Liver (tissue), 9 donors: ENCODE data around the gene ACSBG1. TPM values are rescaled to one million over a fixed set of nuclear protein-coding genes. Genes with fewer than 3 reads are reported as not detected.

Source experiments
- DNase-seq: peaks from one replicate; pipeline ENCODE4 v3.0.0-alpha.2; 2017; ENCODE audit warnings: low spot score
- H3K27ac ChIP-seq, 2 donors: one replicate each; pipeline ENCODE4 v1.7.0; 2013; ENCODE audit warnings: inconsistent platforms in 2 of 2, low read length in 2 of 2, control low read depth in 1 of 2, low read depth in 1 of 2, mild to moderate bottlenecking in 1 of 2
- H3K27me3 ChIP-seq, 4 donors: one replicate each; pipeline versions ENCODE4 v1.6.1 to v1.7.0; 2013; ENCODE audit warnings: low read length in 3 of 4, inconsistent platforms in 1 of 4, mild to moderate bottlenecking in 1 of 4, moderate library complexity in 1 of 4; ENCODE audit not compliant: control insufficient read depth in 4 of 4, insufficient read depth in 4 of 4
- H3K36me3 ChIP-seq, 4 donors: one replicate each; pipeline versions ENCODE4 v1.6.1 to v1.7.0; 2013; ENCODE audit warnings: low read length in 3 of 4, mild to moderate bottlenecking in 3 of 4, low read depth in 1 of 4, moderate library complexity in 1 of 4; ENCODE audit not compliant: control insufficient read depth in 4 of 4, insufficient read depth in 3 of 4
- H3K4me1 ChIP-seq, 4 donors: one replicate each; pipeline versions ENCODE4 v1.6.1 to v1.7.0; 2013; ENCODE audit warnings: low read length in 3 of 4, mild to moderate bottlenecking in 3 of 4, moderate library complexity in 1 of 4; ENCODE audit not compliant: control insufficient read depth in 4 of 4, insufficient read depth in 4 of 4
- H3K4me3 ChIP-seq, 3 donors: one replicate each; pipeline versions ENCODE4 v1.6.1 to v1.7.0; 2013; ENCODE audit warnings: low read length in 3 of 3, control low read depth in 1 of 3, low read depth in 1 of 3, mild to moderate bottlenecking in 1 of 3
- H3K9ac ChIP-seq, 2 donors: one replicate each; pipeline ENCODE4 v1.7.0; 2013; ENCODE audit warnings: low read length in 2 of 2, mild to moderate bottlenecking in 2 of 2, moderate library complexity in 2 of 2, control low read depth in 1 of 2, low read depth in 1 of 2
- H3K9me3 ChIP-seq, 4 donors: one replicate each; pipeline versions ENCODE4 v1.6.1 to v1.7.0; 2013; ENCODE audit warnings: low read length in 3 of 4; ENCODE audit not compliant: control insufficient read depth in 4 of 4
- ATF3 ChIP-seq: IDR thresholded peaks from 2 replicates; pipeline ENCODE4 v1.6.1; 2016; ENCODE audit warnings: antibody characterized with exemption
- CTCF ChIP-seq: fragments of 150-350 bp; IDR thresholded peaks from 2 replicates; pipeline ENCODE4 v1.5.1; 2017; ENCODE audit warnings: improper control_type of control experiment, low read depth, low read length; ENCODE audit not compliant: missing input control
- EGR1 ChIP-seq, 2 donors: IDR thresholded peaks; 2 replicates each; pipeline ENCODE4 v1.6.1; 2016 to 2018; ENCODE audit warnings: antibody characterized with exemption in 2 of 2, low read depth in 2 of 2
- FOXA1 ChIP-seq: IDR thresholded peaks from 2 replicates; pipeline ENCODE4 v1.6.1; 2016; ENCODE audit warnings: antibody characterized with exemption
- FOXA2 ChIP-seq: IDR thresholded peaks from 2 replicates; pipeline ENCODE4 v1.6.1; 2016; ENCODE audit warnings: antibody characterized with exemption
- GABPA ChIP-seq, 2 donors: IDR thresholded peaks in 1 of 2; conservative IDR thresholded peaks in 1 of 2; 2 replicates each; pipeline ENCODE4 v1.6.1; 2016; ENCODE audit warnings: antibody characterized with exemption in 2 of 2, mild to moderate bottlenecking in 1 of 2, moderate library complexity in 1 of 2
- HNF4A ChIP-seq, 2 donors: conservative IDR thresholded peaks; 2 replicates each; pipeline ENCODE4 v1.6.1; 2016; ENCODE audit warnings: antibody characterized with exemption in 2 of 2, mild to moderate bottlenecking in 2 of 2
- HNF4G ChIP-seq: IDR thresholded peaks from 2 replicates; pipeline ENCODE4 v1.6.1; 2016; ENCODE audit warnings: antibody characterized with exemption
- JUND ChIP-seq, 2 donors: IDR thresholded peaks; 2 replicates each; pipeline ENCODE4 v1.6.1; 2016; ENCODE audit warnings: antibody characterized with exemption in 2 of 2
- NR2F2 ChIP-seq: IDR thresholded peaks from 2 replicates; pipeline ENCODE4 v1.6.1; 2016; ENCODE audit warnings: antibody characterized with exemption
- RAD21 ChIP-seq, 2 donors: IDR thresholded peaks; 2 replicates each; pipeline ENCODE4 v1.6.1; 2016; ENCODE audit warnings: antibody characterized with exemption in 2 of 2, mild to moderate bottlenecking in 2 of 2
- REST ChIP-seq: IDR thresholded peaks from 2 replicates; pipeline ENCODE4 v1.6.1; 2016; ENCODE audit warnings: antibody characterized with exemption, mild to moderate bottlenecking
- RXRA ChIP-seq, 2 donors: IDR thresholded peaks; 2 replicates each; pipeline ENCODE4 v1.6.1; 2017 to 2018; ENCODE audit warnings: antibody characterized with exemption in 2 of 2, mild to moderate bottlenecking in 1 of 2
- SP1 ChIP-seq: IDR thresholded peaks from 2 replicates; pipeline ENCODE4 v1.6.1; 2018; ENCODE audit warnings: antibody characterized with exemption, mild to moderate bottlenecking
- YY1 ChIP-seq: IDR thresholded peaks from 2 replicates; pipeline ENCODE4 v1.6.1; 2016; ENCODE audit warnings: antibody characterized with exemption, mild to moderate bottlenecking
- WGBS: extraction: QIAGEN DNeasy Blood & Tissue Kit; methylation state at CpG from one replicate; pipeline ENCODE4 v1.1.7; 2013; 5-methylcytosine and 5-hydroxymethylcytosine counted together
- polyA plus RNA-seq, 2 donors: library from polyadenylated mRNA; stranded (reverse) in 1 of 2; unstranded in 1 of 2; fragments of 200-250 nt in 1 of 2; fragments of >200 nt in 1 of 2; fragmentation: Nextera tagmentation in 1 of 2; extraction: Ambion mirVana in 1 of 2; gene quantifications; one replicate each; pipeline versions ENCODE4 v1.2.1 to v1.2.3, GENCODE V29; 2013 to 2015
- total RNA-seq, 2 donors: library from RNA; depleted of rRNA; stranded (reverse); fragments of >200 nt; gene quantifications; one replicate each; pipeline ENCODE4 v1.2.3, GENCODE V29; 2014
- TF ChIP-seq, protein P1 (sequence below): IDR thresholded peaks from 2 replicates; pipeline ENCODE4 v1.6.1; 2016; ENCODE audit warnings: antibody characterized with exemption
- donor health status: healthy.
- donor health status: healthy.
- donor health status: healthy.
- donor health status: healthy.
- donor health status: healthy.

Gene ACSBG1
- total and polyA plus RNA-seq, 4 donors: under 0.01 to 3.8 (median 0.15) TPM

GRCh38 chr15:78129077-78129750 is 105.2 kb downstream of the ACSBG1 start:
- H3K9me3 ChIP-seq: no peaks in the 10 kb centered on the region
- 86% methylated on average over 8 of the region's 8 CpGs for WGBS
- no peak overlapping the region for H3K27ac ChIP-seq
- H3K4me1 ChIP-seq: peaks cover 1 to 9% (median 4%) of the 10 kb centered on the region in 4 donors
- no peak overlapping the region for H3K4me3 ChIP-seq
- TF ChIP-seq SP1: no peak
- no peak for TF ChIP-seq RXRA (IDR thresholded peaks at IDR 0.05)
- no peak for TF ChIP-seq ATF3
- TF ChIP-seq CTCF: no peak
- TF ChIP-seq NR2F2: no peak
- TF ChIP-seq, protein P1, sequence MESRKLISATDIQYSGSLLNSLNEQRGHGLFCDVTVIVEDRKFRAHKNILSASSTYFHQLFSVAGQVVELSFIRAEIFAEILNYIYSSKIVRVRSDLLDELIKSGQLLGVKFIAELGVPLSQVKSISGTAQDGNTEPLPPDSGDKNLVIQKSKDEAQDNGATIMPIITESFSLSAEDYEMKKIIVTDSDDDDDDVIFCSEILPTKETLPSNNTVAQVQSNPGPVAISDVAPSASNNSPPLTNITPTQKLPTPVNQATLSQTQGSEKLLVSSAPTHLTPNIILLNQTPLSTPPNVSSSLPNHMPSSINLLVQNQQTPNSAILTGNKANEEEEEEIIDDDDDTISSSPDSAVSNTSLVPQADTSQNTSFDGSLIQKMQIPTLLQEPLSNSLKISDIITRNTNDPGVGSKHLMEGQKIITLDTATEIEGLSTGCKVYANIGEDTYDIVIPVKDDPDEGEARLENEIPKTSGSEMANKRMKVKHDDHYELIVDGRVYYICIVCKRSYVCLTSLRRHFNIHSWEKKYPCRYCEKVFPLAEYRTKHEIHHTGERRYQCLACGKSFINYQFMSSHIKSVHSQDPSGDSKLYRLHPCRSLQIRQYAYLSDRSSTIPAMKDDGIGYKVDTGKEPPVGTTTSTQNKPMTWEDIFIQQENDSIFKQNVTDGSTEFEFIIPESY: no peak
- no peak for TF ChIP-seq EGR1 (IDR thresholded peaks at IDR 0.05; ENCODE audit: low read depth in 2 of 2)
- TF ChIP-seq JUND (IDR thresholded peaks at IDR 0.05): no peak
- TF ChIP-seq FOXA1: no peak
- no peak for TF ChIP-seq REST
- no peak for TF ChIP-seq HNF4A (conservative IDR thresholded peaks at IDR 0.05)
- no peak for TF ChIP-seq FOXA2
- TF ChIP-seq RAD21 (IDR thresholded peaks at IDR 0.05): no peak
- no peak for TF ChIP-seq HNF4G
- TF ChIP-seq GABPA (IDR thresholded peaks at IDR 0.05 in 1 of 2, conservative IDR thresholded peaks at IDR 0.05 in 1 of 2): no peak
- H3K27me3 ChIP-seq: no peaks in the 10 kb centered on the region
- no peaks in the 10 kb centered on the region for H3K36me3 ChIP-seq
- H3K9ac ChIP-seq: no peak overlapping the region
- no peak for DNase-seq

DNA sequence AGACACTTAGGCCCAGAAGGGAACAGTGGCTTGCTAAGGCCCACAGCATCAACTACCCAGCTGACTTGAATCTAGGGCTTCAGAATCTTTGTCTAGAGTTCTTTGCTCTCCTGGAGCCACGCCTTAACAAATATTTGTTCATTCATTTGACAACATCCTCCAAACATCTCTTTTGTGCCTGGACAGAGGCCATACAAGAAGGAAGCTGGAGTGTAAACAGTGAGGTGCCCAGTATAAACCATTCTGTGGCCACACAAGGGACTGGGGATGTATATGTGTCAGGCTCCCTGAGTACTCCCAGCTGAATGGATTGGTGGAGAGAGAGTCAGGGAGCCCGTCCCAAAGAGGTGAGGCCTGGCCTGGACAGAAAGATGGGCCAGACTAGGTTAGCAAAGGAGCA is 106.5 kb downstream of the ACSBG1 start:
- Histone ChIP-seq H3K36me3 (no peaks in the 10 kb centered on the region), H3K9ac (no peak overlapping the region), H3K27ac (no peak overlapping the region), H3K27me3 (no peaks in the 10 kb centered on the region), H3K4me1 (peaks cover 1 to 9% (median 4%) of the 10 kb centered on the region in 4 donors), H3K4me3 (no peak overlapping the region), H3K9me3 (no peaks in the 10 kb centered on the region)
- DNase-seq: no peak
- WGBS: 59% methylated on average over 2 of the region's 2 CpGs
- no peak for TF ChIP-seq GABPA (IDR thresholded peaks at IDR 0.05 in 1 of 2, conservative IDR thresholded peaks at IDR 0.05 in 1 of 2)
- TF ChIP-seq YY1: no peak
- TF ChIP-seq EGR1 (IDR thresholded peaks at IDR 0.05; ENCODE audit: low read depth in 2 of 2): no peak
- TF ChIP-seq ATF3: no peak
- TF ChIP-seq NR2F2: no peak
- TF ChIP-seq HNF4G: no peak
- TF ChIP-seq CTCF: no peak
- no peak for TF ChIP-seq RXRA (IDR thresholded peaks at IDR 0.05)
- no peak for TF ChIP-seq HNF4A (conservative IDR thresholded peaks at IDR 0.05)
- TF ChIP-seq JUND (IDR thresholded peaks at IDR 0.05): no peak
